Measurements from ENCODE around the gene HEG1. TPM values are rescaled to one million over a fixed set of nuclear protein-coding genes. Genes with fewer than 3 reads are reported as not detected.

Gene HEG1
- total RNA-seq, 4 donors from 2014 or later = 95.2 to 238 (median 147) TPM

GRCh38 chr3:124969190-124969589, 86.6 kb downstream of the HEG1 start:
- ATAC-seq (ENCODE audit: low FRiP score) = no peak
- no peak for DNase-seq (ENCODE audit: low spot score)
- TF ChIP-seq, protein P1, sequence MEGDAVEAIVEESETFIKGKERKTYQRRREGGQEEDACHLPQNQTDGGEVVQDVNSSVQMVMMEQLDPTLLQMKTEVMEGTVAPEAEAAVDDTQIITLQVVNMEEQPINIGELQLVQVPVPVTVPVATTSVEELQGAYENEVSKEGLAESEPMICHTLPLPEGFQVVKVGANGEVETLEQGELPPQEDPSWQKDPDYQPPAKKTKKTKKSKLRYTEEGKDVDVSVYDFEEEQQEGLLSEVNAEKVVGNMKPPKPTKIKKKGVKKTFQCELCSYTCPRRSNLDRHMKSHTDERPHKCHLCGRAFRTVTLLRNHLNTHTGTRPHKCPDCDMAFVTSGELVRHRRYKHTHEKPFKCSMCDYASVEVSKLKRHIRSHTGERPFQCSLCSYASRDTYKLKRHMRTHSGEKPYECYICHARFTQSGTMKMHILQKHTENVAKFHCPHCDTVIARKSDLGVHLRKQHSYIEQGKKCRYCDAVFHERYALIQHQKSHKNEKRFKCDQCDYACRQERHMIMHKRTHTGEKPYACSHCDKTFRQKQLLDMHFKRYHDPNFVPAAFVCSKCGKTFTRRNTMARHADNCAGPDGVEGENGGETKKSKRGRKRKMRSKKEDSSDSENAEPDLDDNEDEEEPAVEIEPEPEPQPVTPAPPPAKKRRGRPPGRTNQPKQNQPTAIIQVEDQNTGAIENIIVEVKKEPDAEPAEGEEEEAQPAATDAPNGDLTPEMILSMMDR (IDR thresholded peaks at IDR 0.05) = no peak

DNA sequence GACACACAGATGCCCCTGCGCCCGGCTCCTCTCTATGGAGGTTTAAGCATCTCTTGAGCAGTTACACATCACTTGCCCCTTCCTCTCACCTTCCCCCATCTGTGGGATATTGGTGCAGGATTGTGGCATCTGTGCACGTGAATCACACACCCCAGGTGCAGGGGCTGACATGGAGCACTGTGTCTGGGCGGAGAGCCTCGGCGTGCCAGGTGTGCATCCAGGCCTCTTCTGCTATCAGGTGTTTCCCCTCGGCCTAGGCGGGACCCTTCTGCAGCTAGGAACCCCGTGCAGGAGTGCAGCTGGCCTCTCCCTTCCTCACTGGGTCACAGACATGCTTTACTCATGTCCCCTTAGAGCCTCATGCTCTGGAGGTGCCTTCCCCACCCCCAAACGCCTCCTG, 87.8 kb downstream of the HEG1 start:
- no peak for ATAC-seq (ENCODE audit: low FRiP score)
- TF ChIP-seq, protein P1 (IDR thresholded peaks at IDR 0.05) = no peak
- DNase-seq (ENCODE audit: low spot score) = no peak

DNA sequence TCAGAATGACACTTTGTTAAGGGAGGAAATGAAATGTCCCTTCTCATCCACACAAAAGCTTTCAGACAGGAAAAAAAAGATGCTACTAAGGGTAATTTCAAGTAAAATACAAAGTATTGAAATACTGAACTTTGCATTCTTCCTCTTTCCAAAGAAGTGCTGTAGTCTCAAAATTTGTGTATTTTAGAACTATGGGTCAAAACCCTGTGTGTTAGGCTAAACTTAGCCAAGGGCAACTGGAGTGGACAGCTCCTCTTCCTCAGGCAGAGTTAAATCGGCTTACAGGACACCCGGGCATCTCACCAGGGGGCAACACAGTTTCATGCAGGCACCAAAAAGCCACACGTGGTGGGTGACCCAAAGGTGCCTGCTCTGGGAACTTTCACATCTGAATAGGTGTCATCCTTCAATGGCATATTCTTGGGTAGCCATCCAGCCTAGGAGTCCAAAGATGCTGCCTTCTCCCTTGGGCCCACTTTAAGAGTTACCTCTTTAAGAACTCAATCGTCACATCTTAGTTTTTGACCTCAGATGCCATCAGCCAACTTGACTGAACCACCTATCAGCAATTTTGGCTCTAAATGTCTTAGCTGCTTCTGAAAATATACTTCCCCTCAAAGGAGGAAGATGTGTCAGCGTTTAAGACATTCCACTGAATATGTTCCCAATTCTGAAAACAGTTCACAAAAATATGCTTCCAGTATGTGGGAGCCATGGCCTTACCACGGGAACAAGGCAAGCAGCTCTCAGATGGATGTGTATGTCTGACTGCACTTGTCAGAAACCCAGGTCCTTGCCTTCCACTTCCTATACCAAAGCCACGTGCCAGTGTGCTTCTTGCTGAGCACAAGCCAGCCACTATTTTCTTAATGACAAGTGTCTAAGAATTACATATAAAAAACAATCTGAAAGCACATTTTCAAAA, 89.0 kb downstream of the HEG1 start:
- TF ChIP-seq, protein P1 (IDR thresholded peaks at IDR 0.05) = no peak
- DNase-seq (ENCODE audit: low spot score) = no peak
- ATAC-seq (ENCODE audit: low FRiP score) = no peak

- ATAC-seq (ENCODE audit: low FRiP score) (no peak), DNase-seq (ENCODE audit: low spot score) (no peak)
- TF ChIP-seq, protein P1 (IDR thresholded peaks at IDR 0.05) = no peak
These were observed 90.4 kb downstream of the HEG1 start for GRCh38 chr3:124965413-124965812.

GRCh38 chr3:124964387-124964786, 91.4 kb downstream of the HEG1 start:
- TF ChIP-seq, protein P1 (IDR thresholded peaks at IDR 0.05) = no peak
- DNase-seq (ENCODE audit: low spot score) = no peak
- no peak for ATAC-seq (ENCODE audit: low FRiP score)

GRCh38 chr3:124963755-124964154, 92.0 kb downstream of the HEG1 start:
- no peak for DNase-seq (ENCODE audit: low spot score)
- no peak for ATAC-seq (ENCODE audit: low FRiP score)
- TF ChIP-seq, protein P1 (IDR thresholded peaks at IDR 0.05) = no peak
